H1 (cell line): Measurements from ENCODE around the gene RABGAP1. TPM values are rescaled to one million over a fixed set of nuclear protein-coding genes. Genes with fewer than 3 reads are reported as not detected.

Experiments
- CTCF ChIA-PET: fragments of 300-600 bp; sonication (Branson Sonifier 250); formaldehyde crosslinking; loops from one replicate; lab custom pipeline; 2021; ENCODE audit not compliant: partially characterized antibody; lab: Charles Lee
- POLR2A ChIA-PET: fragments of 300-600 bp; sonication (Branson Sonifier 250); formaldehyde crosslinking; loops from one replicate; lab custom pipeline; 2021; ENCODE audit warnings: inconsistent platforms; ENCODE audit not compliant: partially characterized antibody; lab: Charles Lee
- DNase-seq, 2 experiments: peaks; one replicate each; pipeline versions ENCODE4 v3.0.0 to v3.0.0-alpha.2; 2010 to 2022; ENCODE audit warnings: low spot score in 2 of 2, low read depth in 1 of 2, mixed read lengths in 1 of 2
- FAIRE-seq: peaks from 2 replicates; lab custom pipeline; 2011; peaks lifted over from hg19 to GRCh38; lab: Jason Lieb, UNC
- H2AFZ ChIP-seq: 2 replicates; pipeline ENCODE4 v1.8.1; 2012; ENCODE audit warnings: low read length, inconsistent platforms
- H2AK5ac ChIP-seq: 2 replicates; pipeline ENCODE4 v1.6.1; 2013; ENCODE audit warnings: low read depth, low read length
- H2BK120ac ChIP-seq: replicated peaks from 2 replicates; pipeline ENCODE3; 2013; ENCODE audit warnings: low read depth, low read length, inconsistent platforms
- H2BK12ac ChIP-seq: 2 replicates; pipeline ENCODE4 v1.6.1; 2013; ENCODE audit warnings: low read depth, low read length
- H2BK15ac ChIP-seq: 2 replicates; pipeline ENCODE4 v1.6.1; 2013; ENCODE audit warnings: low read length
- H2BK20ac ChIP-seq: 2 replicates; pipeline ENCODE4 v1.6.1; 2013; ENCODE audit warnings: low read length
- H2BK5ac ChIP-seq: 2 replicates; pipeline ENCODE4 v1.6.1; 2013; ENCODE audit warnings: low read depth, low read length
- H3K14ac ChIP-seq: 2 replicates; pipeline ENCODE4 v1.6.1; 2013; ENCODE audit warnings: inconsistent platforms; ENCODE audit not compliant: insufficient read length
- H3K18ac ChIP-seq: 2 replicates; pipeline ENCODE4 v1.6.1; 2013; ENCODE audit warnings: low read length; ENCODE audit errors: extremely low read depth
- H3K23ac ChIP-seq: 2 replicates; pipeline ENCODE4 v1.6.1; 2013; ENCODE audit warnings: inconsistent platforms; ENCODE audit not compliant: insufficient read length
- H3K23me2 ChIP-seq: 2 replicates; pipeline ENCODE4 v1.6.1; 2013; ENCODE audit warnings: low read depth, low read length
- H3K27ac ChIP-seq: 2 replicates; pipeline ENCODE4 v1.6.1; 2011; ENCODE audit warnings: low read depth, low read length, inconsistent platforms
- H3K27me3 ChIP-seq, 4 experiments: replicated peaks in 1 of 4; 1 replicate in 1 of 4; 2 replicates in 3 of 4; pipeline versions ENCODE4 v1.6.1 to v1.8.1; 2011 to 2013; ENCODE audit warnings: low read length in 3 of 4, mild to moderate bottlenecking in 3 of 4, inconsistent platforms in 2 of 4, mixed read lengths in 2 of 4, moderate library complexity in 1 of 4; ENCODE audit not compliant: control insufficient read depth in 3 of 4, insufficient read depth in 3 of 4; ENCODE audit errors: extremely low read depth in 1 of 4
- H3K36me3 ChIP-seq, 4 experiments: 2 replicates each; pipeline versions ENCODE4 v1.6.1 to v1.8.1; 2011 to 2013; ENCODE audit warnings: mild to moderate bottlenecking in 4 of 4, low read length in 3 of 4, moderate library complexity in 2 of 4, control low read depth in 1 of 4, inconsistent platforms in 1 of 4; ENCODE audit not compliant: insufficient read depth in 4 of 4, control insufficient read depth in 2 of 4
- H3K4ac ChIP-seq: replicated peaks from 2 replicates; pipeline ENCODE3; 2013; ENCODE audit warnings: low read length, low read depth, mixed read lengths, inconsistent platforms; ENCODE audit not compliant: insufficient read length
- H3K4me1 ChIP-seq, 4 experiments: replicated peaks in 1 of 4; 1 replicate in 1 of 4; 2 replicates in 3 of 4; pipeline versions ENCODE4 v1.6.1 to v1.8.1; 2011 to 2013; ENCODE audit warnings: low read length in 3 of 4, inconsistent platforms in 2 of 4, mixed read lengths in 1 of 4; ENCODE audit not compliant: insufficient read depth in 4 of 4, control insufficient read depth in 3 of 4
- H3K4me2 ChIP-seq, 2 experiments: 2 replicates each; pipeline versions ENCODE4 v1.6.1 to v1.8.1; 2011 to 2013; ENCODE audit warnings: low read depth in 2 of 2, low read length in 2 of 2, control low read depth in 1 of 2, inconsistent platforms in 1 of 2, mild to moderate bottlenecking in 1 of 2; ENCODE audit not compliant: insufficient read depth in 1 of 2
- H3K4me3 ChIP-seq, 4 experiments: fragments of 200-600, 300-600 bp in 1 of 4; sonication (generic), shearing (Covaris generic), sonication (Bioruptor Twin) in 1 of 4; 2 replicates each; pipeline versions ENCODE4 v1.5.1 to v1.8.1; 2011 to 2016; ENCODE audit warnings: low read length in 4 of 4, low read depth in 3 of 4, control low read depth in 2 of 4, inconsistent platforms in 2 of 4, mild to moderate bottlenecking in 2 of 4, mixed read lengths in 1 of 4, moderate library complexity in 1 of 4; ENCODE audit not compliant: insufficient read depth in 2 of 4; ENCODE audit errors: extremely low read depth in 1 of 4
- H3K56ac ChIP-seq: replicated peaks from 2 replicates; pipeline ENCODE3; 2013; ENCODE audit warnings: low read depth, mild to moderate bottlenecking, mixed read lengths, low read length, inconsistent platforms; ENCODE audit not compliant: insufficient read length
- H3K79me1 ChIP-seq: 2 replicates; pipeline ENCODE4 v1.6.1; 2013; ENCODE audit warnings: low read depth, low read length, control low read depth
- H3K79me2 ChIP-seq, 2 experiments: 2 replicates each; pipeline versions ENCODE4 v1.6.1 to v1.8.1; 2012 to 2013; ENCODE audit warnings: low read length in 2 of 2, mild to moderate bottlenecking in 2 of 2, inconsistent platforms in 1 of 2; ENCODE audit not compliant: insufficient read depth in 2 of 2, control insufficient read depth in 1 of 2
- H3K9ac ChIP-seq, 4 experiments: replicated peaks in 1 of 4; 1 replicate in 1 of 4; 2 replicates in 3 of 4; pipeline versions ENCODE4 v1.6.1 to v1.8.1; 2011 to 2013; ENCODE audit warnings: low read depth in 3 of 4, low read length in 3 of 4, control low read depth in 2 of 4, mild to moderate bottlenecking in 2 of 4, moderate library complexity in 2 of 4, inconsistent platforms in 1 of 4; ENCODE audit errors: extremely low read depth in 1 of 4
- H3K9me3 ChIP-seq, 2 experiments: 2 replicates each; pipeline versions ENCODE4 v1.6.1 to v1.8.1; 2012 to 2013; ENCODE audit warnings: mild to moderate bottlenecking in 2 of 2, moderate library complexity in 2 of 2, control low read depth in 1 of 2, inconsistent platforms in 1 of 2, low read depth in 1 of 2, low read length in 1 of 2, mixed read lengths in 1 of 2; ENCODE audit not compliant: insufficient read depth in 2 of 2
- H4K20me1 ChIP-seq, 2 experiments: replicated peaks in 1 of 2; 2 replicates each; pipeline versions ENCODE3 to v1.8.1; 2011 to 2013; ENCODE audit warnings: inconsistent platforms in 2 of 2, low read length in 2 of 2, mild to moderate bottlenecking in 1 of 2; ENCODE audit not compliant: insufficient read depth in 2 of 2, control insufficient read depth in 1 of 2
- H4K5ac ChIP-seq: 2 replicates; pipeline ENCODE4 v1.6.1; 2013; ENCODE audit warnings: low read length, low read depth, mixed read lengths, inconsistent platforms; ENCODE audit not compliant: insufficient read length
- H4K8ac ChIP-seq: 2 replicates; pipeline ENCODE4 v1.8.0; 2013; ENCODE audit warnings: mild to moderate bottlenecking, moderate library complexity, low read length, inconsistent platforms; ENCODE audit not compliant: insufficient read depth; ENCODE audit errors: extremely low read depth
- H4K91ac ChIP-seq: replicated peaks from 2 replicates; pipeline ENCODE3; 2013; ENCODE audit warnings: low read length, mixed read lengths, inconsistent platforms; ENCODE audit not compliant: insufficient read length
- ATF3 ChIP-seq: IDR thresholded peaks from 2 replicates; pipeline ENCODE4 v1.6.1; 2011; ENCODE audit warnings: low read depth, mild to moderate bottlenecking, low read length; ENCODE audit not compliant: insufficient read depth
- BACH1 ChIP-seq: IDR thresholded peaks from 2 replicates; pipeline ENCODE4 v1.6.1; 2012; ENCODE audit warnings: low read length, improper control_type of control experiment
- CBX5 ChIP-seq: fragments of 300-800, 300-1000 bp; sonication (generic); IDR thresholded peaks from 2 replicates; pipeline ENCODE4 v1.7.1; 2016; ENCODE audit warnings: antibody characterized with exemption, low read length, low read depth
- CEBPB ChIP-seq: IDR thresholded peaks from 2 replicates; pipeline ENCODE4 v1.6.1; 2012; ENCODE audit warnings: low read depth, low read length
- CREB1 ChIP-seq: IDR thresholded peaks from 2 replicates; pipeline ENCODE4 v1.6.1; 2012; ENCODE audit warnings: inconsistent platforms
- NRF1 ChIP-seq: IDR thresholded peaks from 2 replicates; pipeline ENCODE4 v1.6.1; 2011; ENCODE audit warnings: mild to moderate bottlenecking, low read depth, low read length, improper control_type of control experiment
- PHF8 ChIP-seq: fragments of 200-600 bp; sonication (generic); conservative IDR thresholded peaks from 2 replicates; pipeline ENCODE4 v1.7.1; 2012; ENCODE audit warnings: low read depth, mild to moderate bottlenecking, inconsistent platforms, low read length, moderate library complexity
- POLR2AphosphoS5 ChIP-seq: IDR thresholded peaks from 2 replicates; pipeline ENCODE4 v1.6.1; 2011; ENCODE audit warnings: low read depth, low read length
- POU5F1 ChIP-seq: IDR thresholded peaks from 2 replicates; pipeline ENCODE4 v1.6.1; 2011; ENCODE audit warnings: low read depth, mild to moderate bottlenecking, low read length, moderate library complexity
- RBBP5 ChIP-seq: IDR thresholded peaks from 2 replicates; pipeline ENCODE4 v1.7.1; 2012; ENCODE audit warnings: low read depth, mild to moderate bottlenecking, inconsistent platforms, low read length, moderate library complexity, borderline replicate concordance
- RFX5 ChIP-seq: IDR thresholded peaks from 2 replicates; pipeline ENCODE4 v1.6.1; 2011; ENCODE audit warnings: low read depth, low read length, improper control_type of control experiment, borderline replicate concordance
- RNF2 ChIP-seq: fragments of 200-900, 300-1000 bp; sonication (generic); IDR thresholded peaks from 2 replicates; pipeline ENCODE4 v1.7.1; 2016; ENCODE audit warnings: borderline replicate concordance, low read depth, mild to moderate bottlenecking, antibody characterized with exemption, low read length; ENCODE audit not compliant: poor library complexity, severe bottlenecking; ENCODE audit errors: missing control alignments
- SP4 ChIP-seq: IDR thresholded peaks from 2 replicates; pipeline ENCODE4 v1.6.1; 2012; ENCODE audit warnings: low read length, inconsistent platforms
- TEAD4 ChIP-seq: IDR thresholded peaks from 2 replicates; pipeline ENCODE4 v1.6.1; 2012; ENCODE audit warnings: low read depth, low read length, inconsistent platforms, mixed read lengths
- WGBS, 2 experiments: shearing (Covaris generic) in 1 of 2; methylation state at CpG; one replicate each; pipeline versions ENCODE4 v1.1.6 to v1.1.7; 2013 to 2015; ENCODE audit warnings: low lambda C conversion rate in 2 of 2, mixed read lengths in 2 of 2, inconsistent platforms in 1 of 2, low coverage in 1 of 2, missing lambda C conversion rate in 1 of 2; ENCODE audit not compliant: insufficient replicate concordance in 2 of 2, insufficient coverage in 1 of 2, insufficient read length in 1 of 2; ENCODE audit errors: extremely low coverage in 1 of 2, missing lambda C conversion rate in 1 of 2; 5-methylcytosine and 5-hydroxymethylcytosine counted together
- polyA plus RNA-seq, 7 experiments: library from polyadenylated mRNA; depleted of rRNA in 3 of 7; stranded (reverse) in 5 of 7; unstranded in 2 of 7; fragments of >200 nt in 5 of 7; fragments of 200-250 nt in 2 of 7; gene quantifications; 1 replicate in 5 of 7; 2 replicates in 1 of 7; 4 replicates in 1 of 7; pipeline versions ENCODE4 v1.2.1 to v1.2.3, GENCODE V29; 2011 to 2013; ENCODE audit warnings: missing spikeins in 2 of 7, mixed read lengths in 2 of 7
- total RNA-seq: library from RNA; stranded (reverse); fragmentation: NEBNext Ultra II Directional; extraction: Animal tissue kit (Norgen Biotek cat#: 25700); gene quantifications from 2 replicates; pipeline ENCODE4 v1.2.1, GENCODE V29; 2021

The RABGAP1 gene
- total and polyA plus RNA-seq, 2 of the 8 experiments (the other 6 are each of a cell fraction or from before 2014, with no cell fraction given), result 15.7 to 38.3 TPM

GRCh38 chr9:122949696-122950095 lies 8.9 kb downstream of the RABGAP1 start:
- Histone ChIP-seq H3K23me2 (no peaks in the 10 kb centered on the region), H3K4ac (no peak overlapping the region), H3K4me1 (peaks cover 0 to 19% (median 3%) of the 10 kb centered on the region in 4 experiments; a peak in 3 of 7 replicates), H3K9me3 (no peaks in the 10 kb centered on the region), H3K4me2 (peak overlapping the region in 1 of 2 experiments; percentile 53; a peak in 2 of 4 replicates), H3K9ac (no peak overlapping the region), H3K79me2 (peaks cover 18 to 95% of the 10 kb centered on the region in 2 experiments), H2BK120ac (no peak overlapping the region), H2AFZ (no peak overlapping the region), H3K23ac (no peak overlapping the region), H3K27ac (no peak overlapping the region), H2BK20ac (no peak overlapping the region), H3K4me3 (peak overlapping the region in 1 of 4 experiments; percentile 37; a peak in 1 of 8 replicates), H3K56ac (no peak overlapping the region), H3K79me1 (0 out of 2 replicates have a peak, but pooled peaks cover 2% of the 10 kb centered on the region), H2BK5ac (no peak overlapping the region), H3K27me3 (no peaks in the 10 kb centered on the region), H2AK5ac (no peak overlapping the region), H3K18ac (no peak overlapping the region), H4K8ac (no peak overlapping the region), H3K36me3 (no peaks in the 10 kb centered on the region), H2BK15ac (no peak overlapping the region), H4K5ac (no peak overlapping the region), H3K14ac (no peak overlapping the region), H4K91ac (no peak overlapping the region), H4K20me1 (peaks cover 0 to 4% of the 10 kb centered on the region in 2 experiments), H2BK12ac (no peak overlapping the region)
- DNase-seq (no peak), FAIRE-seq (no peak)
- POLR2A ChIA-PET, result interaction anchor here (4.9 kb wide), 1 partner anchor 9 kb away, joined by 26 read pairs; the partner anchor contains the start of gene RABGAP1
- WGBS, 2 experiments, result 27% methylated on average over 1 of the region's 1 CpG; no CpG with 5 or more reads in 1 of the 2 experiments
- CTCF ChIA-PET, result no interaction called here
- TF ChIP-seq RNF2 (no peak), NRF1 (no peak), POU5F1 (no peak), CBX5 (no peak), BACH1 (no peak), POLR2AphosphoS5 (no peak), CEBPB (no peak), RFX5 (no peak), ATF3 (no peak), PHF8 (no peak), RBBP5 (no peak), CREB1 (no peak), SP4 (no peak), TEAD4 (no peak)
